ENCODE data around the gene TOMM20L.
"Not testable (repeated sequence)": the region's sequence is repeated elsewhere in the genome, so short reads cannot be mapped to it uniquely, and the experiment has no call there.

TOMM20L gene

DNA sequence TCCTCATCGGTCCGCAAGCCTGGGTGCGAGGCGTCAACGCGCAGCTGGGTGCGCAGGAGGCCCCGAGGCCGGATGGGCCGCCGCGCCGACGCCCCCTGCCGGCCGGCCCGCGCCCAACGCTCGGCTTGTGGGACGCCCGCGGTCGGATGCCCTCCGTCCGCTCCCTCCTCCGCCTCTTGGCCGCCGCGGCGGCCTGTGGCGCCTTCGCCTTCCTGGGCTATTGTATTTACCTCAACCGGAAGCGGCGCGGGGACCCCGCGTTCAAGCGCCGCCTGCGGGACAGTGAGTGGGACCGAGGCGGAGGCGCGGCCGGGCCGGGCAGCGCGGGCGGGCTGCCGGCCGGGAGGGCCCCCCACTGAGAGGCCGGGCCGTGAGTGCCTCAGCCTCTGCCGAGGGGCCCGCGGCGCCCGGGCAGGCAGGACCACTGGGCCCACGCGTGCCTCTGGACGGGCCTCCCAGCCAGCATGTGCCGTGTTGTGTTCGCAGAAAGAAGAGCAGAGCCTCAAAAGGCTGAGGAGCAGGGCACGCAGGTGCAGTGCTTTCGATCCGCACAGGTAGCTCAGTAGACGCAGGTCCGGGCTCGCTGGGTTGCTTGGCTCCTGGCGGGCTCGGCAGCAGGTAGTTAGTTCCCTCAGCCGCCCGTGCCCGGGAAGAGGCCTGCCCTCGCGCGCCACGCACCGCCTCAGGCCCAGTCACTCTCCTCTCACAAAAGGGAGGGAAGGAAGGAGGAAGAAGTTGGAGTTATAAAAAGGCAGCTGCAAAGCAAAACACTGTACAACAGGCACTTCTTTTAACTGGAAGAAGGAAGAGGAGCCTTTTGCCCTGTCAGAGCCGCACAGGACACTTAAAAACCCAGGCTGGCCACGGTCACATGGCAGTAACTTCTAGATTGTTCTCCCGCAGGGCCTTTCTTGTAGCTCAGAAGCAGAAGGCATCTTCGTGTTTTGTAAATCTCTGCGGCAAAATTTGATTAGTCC lies at the start of gene TOMM20L:
TSS of gene TOMM20L (plus strand) at position 119 of the 977 bp plus-strand sequence. CDS start at position 147, 28 bp downstream.
- peak; percentile 81 for DNase-seq

DNA sequence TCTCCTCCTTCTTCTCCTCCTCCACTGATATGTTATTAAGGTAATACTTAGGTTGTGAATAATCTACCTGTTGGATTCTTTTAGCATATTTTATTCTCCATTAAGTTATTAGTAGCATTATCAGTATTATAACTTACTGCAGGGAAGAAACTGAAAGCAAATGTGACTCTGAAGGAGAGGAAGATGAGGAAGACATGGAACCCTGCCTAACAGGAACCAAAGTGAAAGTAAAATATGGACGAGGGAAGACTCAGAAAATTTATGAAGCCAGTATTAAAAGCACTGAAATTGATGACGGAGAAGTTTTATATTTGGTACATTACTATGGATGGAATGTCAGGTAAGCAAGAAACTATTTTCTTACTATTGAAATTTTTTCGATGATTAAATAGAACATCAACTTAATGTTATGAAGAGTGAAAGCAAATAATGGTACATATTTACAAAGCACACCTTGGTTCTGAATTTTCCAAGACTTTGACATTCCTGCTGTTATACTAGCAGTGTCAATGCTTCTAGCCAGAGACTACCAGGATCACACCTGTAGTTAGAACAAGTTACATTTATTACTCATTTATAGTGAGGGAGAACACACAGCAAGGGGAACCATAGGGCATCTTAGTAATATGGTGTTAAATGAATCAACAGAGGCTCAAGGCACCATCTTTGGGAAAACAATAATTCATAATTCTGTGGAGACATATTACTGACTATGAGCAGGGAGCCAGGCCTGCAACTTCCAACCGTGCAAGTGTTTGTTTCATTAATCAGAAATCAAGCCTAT lies 42.0 kb upstream of the TOMM20L start:
- DNase-seq: peak; percentile 16

DNA sequence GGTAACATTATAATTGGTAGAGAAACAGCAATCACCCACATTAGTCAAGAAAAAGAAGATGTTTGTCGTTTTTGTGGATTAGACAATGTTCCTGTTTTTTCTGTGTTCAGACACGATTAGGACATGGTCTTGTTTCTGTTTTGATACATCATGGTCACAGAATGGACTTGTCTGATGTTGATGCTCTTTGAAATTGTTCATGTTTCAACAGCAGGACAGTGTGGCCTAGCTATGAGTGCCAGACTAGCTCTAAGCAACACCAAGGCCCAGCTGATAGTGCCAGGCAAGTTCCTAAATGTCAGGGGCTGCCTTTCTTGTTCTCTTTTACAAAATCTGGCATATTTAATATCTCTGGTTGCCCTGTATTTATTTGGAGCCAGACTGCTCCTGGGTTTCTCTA lies 40.9 kb upstream of the TOMM20L start:
- DNase-seq: no peak

- DNase-seq: no peak
These were observed 39.5 kb upstream of the TOMM20L start for GRCh38 chr14:58356268-58356667.

GRCh38 chr14:58362272-58362671 lies 33.5 kb upstream of the TOMM20L start:
- not testable (repeated sequence) for DNase-seq

GRCh38 chr14:58362798-58363412 lies 32.8 kb upstream of the TOMM20L start:
- peak; percentile 54 for DNase-seq

DNA sequence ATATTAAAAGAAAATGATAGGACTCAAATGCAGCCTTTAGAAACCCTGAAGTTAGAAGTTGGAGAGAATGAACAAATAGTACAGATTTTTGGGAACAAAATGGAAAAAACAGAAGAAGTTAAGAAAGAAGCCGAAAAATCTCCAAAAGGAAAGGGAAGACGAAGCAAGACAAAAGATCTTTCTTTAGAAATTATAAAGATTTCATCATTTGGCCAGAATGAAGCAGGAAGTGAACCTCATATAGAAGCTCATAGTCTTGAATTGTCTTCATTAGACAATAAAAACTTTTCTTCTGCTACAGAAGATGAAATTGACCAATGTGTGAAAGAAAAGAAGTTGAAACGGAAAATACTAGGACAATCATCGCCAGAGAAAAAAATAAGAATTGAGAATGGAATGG lies 31.4 kb upstream of the TOMM20L start:
- DNase-seq: no peak

DNA sequence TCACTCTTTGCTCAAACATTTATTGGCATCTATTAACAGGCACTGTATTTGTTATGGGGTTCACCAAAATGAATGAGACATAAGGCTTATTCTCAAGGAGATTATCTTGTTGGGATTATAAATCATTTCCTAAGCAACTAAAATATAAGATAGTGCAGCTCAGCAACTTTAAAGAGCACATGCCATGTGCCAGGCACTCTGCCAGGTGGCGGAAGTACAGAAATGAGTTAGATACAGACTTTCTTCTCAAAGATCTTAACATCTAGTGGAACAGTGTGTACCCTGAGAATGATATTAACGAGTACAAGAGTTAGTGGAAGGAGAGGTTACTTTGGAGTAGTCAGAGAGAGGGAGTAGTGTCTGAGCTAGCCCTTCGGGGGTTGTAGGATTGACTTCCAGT lies 28.4 kb upstream of the TOMM20L start:
- DNase-seq: no peak

GRCh38 chr14:58368956-58369355 lies 26.8 kb upstream of the TOMM20L start:
- DNase-seq: no peak

DNA sequence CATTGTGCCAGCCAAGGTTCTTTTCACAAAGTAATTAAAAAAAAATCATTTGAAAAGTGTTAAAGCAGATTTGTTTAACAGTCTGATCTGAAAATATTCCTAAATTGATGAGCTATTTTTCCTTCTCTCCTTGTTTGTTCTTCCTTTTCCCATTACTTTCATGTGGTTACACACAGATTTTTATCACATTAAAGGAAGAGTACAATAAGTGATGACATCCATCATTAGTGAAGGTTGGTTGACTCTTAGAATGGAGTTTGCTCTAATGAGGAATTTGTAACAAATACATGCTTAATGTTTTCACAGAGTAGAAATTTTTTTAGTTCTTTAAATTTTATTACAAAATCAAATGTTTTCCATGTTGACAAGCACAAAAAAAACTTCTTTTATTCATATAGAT lies 18.9 kb upstream of the TOMM20L start:
- DNase-seq: no peak

GRCh38 chr14:58390830-58391229 lies 4.9 kb upstream of the TOMM20L start:
- no peak for DNase-seq

DNA sequence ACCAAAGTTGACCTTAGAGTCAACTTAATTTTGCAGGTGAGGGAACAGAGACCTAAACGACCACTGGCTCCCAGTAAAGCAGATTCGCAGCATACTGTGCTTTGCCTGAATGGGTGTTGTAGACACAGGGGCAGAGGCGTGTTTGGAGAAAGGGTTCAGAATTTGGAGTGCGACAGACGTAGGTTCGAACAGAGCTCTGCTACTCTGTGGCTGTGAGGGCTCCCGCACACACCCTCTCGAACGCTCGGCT lies 243 bp upstream of the TOMM20L start:
- no peak for DNase-seq

- no peak for DNase-seq
These were observed 1.4 kb downstream of the TOMM20L start for GRCh38 chr14:58397156-58397555.

- no peak for DNase-seq
These were observed 2.8 kb downstream of the TOMM20L start for GRCh38 chr14:58398495-58398894.

GRCh38 chr14:58398895-58399294 lies 3.2 kb downstream of the TOMM20L start:
- DNase-seq: no peak

DNA sequence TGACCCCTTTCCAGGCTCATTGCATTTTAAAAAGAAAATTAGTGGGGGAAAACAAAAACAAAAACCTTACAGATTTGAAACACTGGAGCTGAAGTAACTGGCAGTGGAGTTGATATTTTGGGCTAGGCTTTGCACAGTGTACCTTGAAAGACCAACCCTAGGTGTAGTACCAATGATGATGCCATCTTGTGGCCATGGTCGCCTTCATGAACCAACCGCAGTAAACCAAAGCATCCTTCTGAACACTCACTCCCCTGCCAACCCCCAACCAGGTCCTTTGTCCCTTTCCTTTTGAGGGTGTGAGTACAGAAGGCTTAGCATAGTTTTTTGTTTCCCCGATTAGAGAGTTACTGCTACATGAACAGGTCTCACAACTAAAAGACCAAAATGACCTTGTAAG lies 5.9 kb downstream of the TOMM20L start:
- no peak for DNase-seq

- DNase-seq: no peak
These were observed 13.0 kb downstream of the TOMM20L start for GRCh38 chr14:58408681-58409215.

DNA sequence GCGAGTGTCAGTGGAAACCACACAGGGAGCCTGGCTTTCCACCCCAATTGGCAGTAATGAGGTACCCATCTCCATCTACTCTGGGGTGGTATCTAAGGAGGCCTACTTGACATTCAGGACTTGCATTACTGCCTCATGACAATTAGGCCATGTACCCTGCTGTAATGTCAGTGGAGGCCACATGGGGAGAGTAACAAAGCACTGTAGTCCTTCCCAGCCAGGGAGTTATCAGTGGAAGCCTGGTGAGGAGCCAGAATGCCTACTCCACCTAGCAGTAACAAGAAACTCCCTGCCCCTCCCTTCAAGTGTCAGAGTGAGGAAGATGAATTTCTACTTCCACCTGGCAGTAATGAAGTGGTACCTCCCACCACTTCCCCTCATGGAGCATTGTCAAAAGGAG lies 19.1 kb downstream of the TOMM20L start:
- no peak for DNase-seq

- no peak for DNase-seq
These were observed 20.2 kb downstream of the TOMM20L start for GRCh38 chr14:58415636-58416547.

DNA sequence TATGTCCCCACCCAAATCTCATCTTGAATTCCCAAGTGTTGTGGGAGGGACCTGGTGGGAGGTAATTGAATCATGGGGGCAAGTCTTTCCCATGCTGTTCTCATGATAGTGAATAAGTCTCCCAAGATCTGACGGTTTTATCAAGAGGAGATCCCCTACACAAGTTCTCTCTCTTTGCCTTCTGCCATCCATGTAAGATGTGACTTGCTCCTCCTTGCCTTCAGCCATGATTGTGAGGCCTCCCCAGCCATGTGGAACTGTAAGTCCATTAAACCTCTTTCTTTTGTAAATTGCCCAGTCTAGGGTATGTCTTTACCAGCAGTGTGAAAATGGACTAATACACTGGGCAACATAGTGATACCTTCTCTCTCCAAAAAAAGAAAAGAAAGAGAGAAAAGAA lies 21.2 kb downstream of the TOMM20L start:
- not testable (repeated sequence) for DNase-seq

GRCh38 chr14:58426670-58427280 lies 31.0 kb downstream of the TOMM20L start:
- DNase-seq: no peak

Data from CD4-positive, alpha-beta T cell treated with Interleukin-21 for 1 hour (primary cell).